GM21515 (cell line): ENCODE results near the gene BMPR1A.
A peak's percentile ranks its signal among the peaks of the same experiment; 100 is the strongest.
"Not testable (repeated sequence)": the region's sequence is repeated elsewhere in the genome, so short reads cannot be mapped to it uniquely, and the experiment has no call there.

Source experiments
- ATAC-seq: cut with Tn5 transposase; IDR thresholded peaks from one replicate; pipeline ENCODE4 v1.9.1; 2021; ENCODE audit not compliant: unreplicated experiment

The BMPR1A gene

DNA sequence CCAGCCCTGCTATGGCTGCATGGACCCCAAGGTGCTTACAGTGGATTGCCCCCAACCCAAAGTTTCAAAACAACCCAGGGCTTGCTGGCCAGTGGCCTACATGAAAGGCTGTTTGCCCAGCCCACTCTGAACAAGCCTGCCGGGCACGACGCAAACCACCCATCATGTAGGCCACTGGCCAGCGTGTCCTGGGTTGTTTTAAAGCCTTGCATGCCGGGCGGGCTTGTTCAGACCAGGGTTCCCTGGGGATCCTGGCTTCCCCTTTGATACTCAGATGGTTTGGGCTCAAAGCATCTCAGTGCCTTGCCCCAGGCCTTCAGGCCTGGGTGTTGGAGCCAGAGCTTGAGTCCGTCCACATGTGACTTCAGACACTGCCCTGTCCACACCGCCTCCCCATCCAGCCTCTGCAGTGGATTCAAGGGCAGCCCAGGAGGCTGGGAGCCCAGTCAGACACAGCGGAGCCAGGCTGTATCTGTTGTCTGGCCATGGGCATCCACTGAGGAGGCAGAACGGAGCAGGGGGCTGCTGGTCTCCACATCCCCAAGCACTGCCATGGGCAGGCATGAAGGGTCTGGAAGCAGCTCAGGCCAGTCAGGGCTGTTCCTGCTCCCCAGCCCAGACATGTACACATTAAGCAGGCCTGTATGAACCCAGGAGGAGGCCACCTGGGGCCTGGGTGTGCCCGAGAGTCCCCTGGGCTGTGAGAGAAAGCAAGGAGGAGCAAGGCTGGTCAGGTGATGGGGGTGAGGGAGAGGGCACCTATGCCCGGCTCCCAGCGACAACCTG, 207.8 kb downstream of the BMPR1A start:
- no peak for ATAC-seq

GRCh38 chr10:86964847-86965190, 208.4 kb downstream of the BMPR1A start:
- no peak for ATAC-seq

DNA sequence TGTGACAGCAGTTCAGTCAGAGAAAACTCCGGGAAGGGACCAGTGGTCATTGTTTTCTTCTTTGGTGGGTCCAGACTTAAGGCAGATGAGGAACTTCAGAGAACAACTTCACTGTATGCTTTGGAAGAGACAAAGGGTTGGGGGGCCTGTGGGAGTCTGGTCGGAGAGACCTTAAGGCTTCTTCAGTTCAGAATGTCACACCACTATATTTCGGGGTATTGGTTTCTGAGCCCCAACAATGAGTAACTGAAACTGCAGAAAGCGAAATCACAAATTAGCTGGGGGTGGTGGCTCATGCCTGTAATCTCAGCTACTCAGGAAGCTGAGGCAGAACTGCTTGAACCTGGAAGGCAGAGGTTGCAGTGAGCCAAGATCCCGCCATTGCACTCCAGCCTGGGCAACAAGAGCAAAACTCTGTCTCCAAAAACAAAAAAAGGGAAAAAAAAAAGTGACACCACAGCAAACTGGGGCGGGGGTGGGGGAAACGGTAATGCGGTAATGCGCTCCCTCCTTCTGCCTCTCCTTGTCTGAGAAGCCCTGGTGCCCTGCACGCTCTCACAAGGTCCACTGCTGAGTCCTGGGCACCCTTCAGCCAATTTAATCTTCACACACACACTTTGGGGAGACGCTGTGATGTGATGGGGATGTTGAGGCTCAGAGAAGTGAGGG, 209.7 kb downstream of the BMPR1A start:
- peak; percentile 43 for ATAC-seq

DNA sequence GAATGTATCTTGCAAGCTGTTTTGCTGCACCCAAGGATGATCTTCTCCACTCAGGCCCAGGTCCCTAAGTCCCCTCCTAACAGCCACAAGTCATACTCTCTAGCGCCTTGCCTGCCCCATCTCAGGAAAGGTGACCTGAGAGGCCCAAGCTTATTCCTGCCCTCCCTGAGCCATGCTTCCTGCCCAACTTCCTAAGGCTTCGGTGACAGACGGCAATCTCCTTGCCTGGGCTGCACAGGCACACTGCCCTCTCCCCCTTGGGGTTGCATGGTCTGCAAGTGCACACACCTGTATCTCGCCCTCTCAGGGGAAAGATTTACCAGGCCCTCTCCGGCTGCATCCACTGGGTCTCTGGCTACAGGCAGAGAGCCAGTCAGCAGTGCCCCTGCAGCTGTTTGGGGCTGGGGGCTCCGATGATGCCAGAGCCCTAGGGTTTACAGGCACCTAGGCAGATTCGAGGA, 211.1 kb downstream of the BMPR1A start:
- ATAC-seq: no peak

DNA sequence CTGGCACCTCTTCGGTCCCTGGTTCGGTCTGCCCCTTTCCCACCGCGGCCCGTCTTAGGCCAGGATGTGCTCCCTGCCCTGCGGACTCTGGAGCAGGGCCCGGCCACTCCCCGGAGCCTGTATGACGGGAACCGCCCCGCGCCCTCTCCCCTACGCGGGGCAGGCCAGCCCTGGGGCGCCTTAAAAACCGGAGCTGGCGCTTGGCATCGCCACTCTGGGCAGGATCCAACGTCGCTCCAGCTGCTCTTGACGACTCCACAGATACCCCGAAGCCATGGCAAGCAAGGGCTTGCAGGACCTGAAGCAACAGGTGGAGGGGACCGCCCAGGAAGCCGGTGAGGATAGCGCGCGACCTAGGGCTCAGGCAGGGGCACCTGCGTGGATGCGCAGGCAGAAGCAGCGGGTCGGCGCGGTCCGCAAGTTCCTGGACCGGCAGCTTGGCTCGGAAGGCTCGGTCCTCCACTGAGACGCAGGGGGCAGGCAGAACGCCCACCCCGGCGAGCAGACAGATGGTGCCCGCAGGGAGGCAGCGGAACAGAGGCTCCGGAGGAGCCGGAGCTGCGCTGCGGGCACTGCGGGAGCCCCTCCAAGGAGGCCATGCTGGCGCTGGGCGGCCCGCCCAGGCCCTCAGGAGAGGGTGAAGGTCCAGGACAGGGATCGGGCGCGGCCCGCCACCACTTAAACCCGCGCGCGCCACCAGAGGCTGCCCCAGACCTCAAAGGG, 212.0 kb downstream of the BMPR1A start, which contains the start of gene ADIRF:
Gene ADIRF (plus strand): TSS at position 212 of the 723 bp plus-strand sequence. CDS start 63 bp downstream, at position 275.
- ATAC-seq: no peak

GRCh38 chr10:86968994-86969355, 212.6 kb downstream of the BMPR1A start:
- ATAC-seq: no peak

DNA sequence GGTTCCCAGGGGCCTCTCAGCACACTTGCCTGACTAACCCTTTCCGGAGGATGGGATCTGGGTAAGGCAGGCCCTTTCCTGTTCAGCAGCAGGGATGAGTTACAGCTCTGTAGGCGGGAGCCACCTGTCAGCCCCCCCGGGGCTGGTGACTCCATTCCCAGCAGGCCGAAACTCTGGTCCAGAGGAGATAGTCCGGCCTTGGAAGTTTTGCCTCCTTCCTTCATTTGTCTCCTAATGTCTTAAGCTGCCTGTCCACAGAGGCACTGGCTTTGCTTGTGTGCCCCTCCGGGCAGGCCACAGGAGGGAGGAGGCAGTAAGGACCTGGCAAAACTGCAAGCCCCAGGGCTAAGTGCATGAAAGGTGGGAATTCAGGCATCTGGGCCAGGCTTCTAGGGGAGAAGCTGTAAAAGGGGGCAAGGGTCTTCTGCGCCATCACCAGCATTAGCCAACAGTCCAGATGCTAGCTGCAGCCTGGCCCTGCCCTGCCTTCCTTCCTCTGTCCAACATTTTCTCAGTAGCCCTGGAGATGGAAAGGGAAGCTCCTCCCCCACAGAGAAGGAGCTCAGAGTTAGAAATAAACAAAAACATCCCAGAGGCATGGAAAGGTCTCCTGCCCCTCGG, 213.1 kb downstream of the BMPR1A start:
- ATAC-seq: no peak

DNA sequence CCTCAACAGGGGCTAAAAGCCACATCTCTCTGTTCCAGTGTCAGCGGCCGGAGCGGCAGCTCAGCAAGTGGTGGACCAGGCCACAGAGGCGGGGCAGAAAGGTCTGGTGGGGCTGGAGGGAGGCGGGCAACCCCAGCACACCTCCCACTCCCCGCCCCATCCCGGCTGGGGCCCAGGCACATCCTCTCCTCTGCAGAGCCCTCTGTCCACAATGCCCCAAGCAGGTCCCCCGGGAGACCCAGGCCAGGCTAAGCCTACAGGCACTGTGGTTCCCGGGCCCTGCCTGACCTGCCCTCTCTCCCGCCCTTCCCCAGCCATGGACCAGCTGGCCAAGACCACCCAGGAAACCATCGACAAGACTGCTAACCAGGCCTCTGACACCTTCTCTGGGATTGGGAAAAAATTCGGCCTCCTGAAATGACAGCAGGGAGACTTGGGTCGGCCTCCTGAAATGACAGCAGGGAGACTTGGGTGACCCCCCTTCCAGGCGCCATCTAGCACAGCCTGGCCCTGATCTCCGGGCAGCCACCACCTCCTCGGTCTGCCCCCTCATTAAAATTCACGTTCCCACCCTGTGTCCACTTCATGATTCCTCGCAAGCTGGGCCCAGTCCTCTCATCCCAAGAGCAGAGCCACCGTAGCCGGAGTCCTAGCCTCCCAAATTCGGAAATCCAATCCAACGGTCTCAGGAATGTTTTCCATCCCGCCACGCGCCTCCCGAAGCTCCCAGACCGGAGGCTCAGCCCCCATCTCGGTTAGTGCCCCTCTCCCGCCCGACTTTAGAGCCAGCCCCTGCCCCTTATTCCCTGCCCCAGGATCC, 214.0 kb downstream of the BMPR1A start:
- no peak for ATAC-seq

- no peak for ATAC-seq
Observed at GRCh38 chr10:86970982-86971231, 214.5 kb downstream of the BMPR1A start.

DNA sequence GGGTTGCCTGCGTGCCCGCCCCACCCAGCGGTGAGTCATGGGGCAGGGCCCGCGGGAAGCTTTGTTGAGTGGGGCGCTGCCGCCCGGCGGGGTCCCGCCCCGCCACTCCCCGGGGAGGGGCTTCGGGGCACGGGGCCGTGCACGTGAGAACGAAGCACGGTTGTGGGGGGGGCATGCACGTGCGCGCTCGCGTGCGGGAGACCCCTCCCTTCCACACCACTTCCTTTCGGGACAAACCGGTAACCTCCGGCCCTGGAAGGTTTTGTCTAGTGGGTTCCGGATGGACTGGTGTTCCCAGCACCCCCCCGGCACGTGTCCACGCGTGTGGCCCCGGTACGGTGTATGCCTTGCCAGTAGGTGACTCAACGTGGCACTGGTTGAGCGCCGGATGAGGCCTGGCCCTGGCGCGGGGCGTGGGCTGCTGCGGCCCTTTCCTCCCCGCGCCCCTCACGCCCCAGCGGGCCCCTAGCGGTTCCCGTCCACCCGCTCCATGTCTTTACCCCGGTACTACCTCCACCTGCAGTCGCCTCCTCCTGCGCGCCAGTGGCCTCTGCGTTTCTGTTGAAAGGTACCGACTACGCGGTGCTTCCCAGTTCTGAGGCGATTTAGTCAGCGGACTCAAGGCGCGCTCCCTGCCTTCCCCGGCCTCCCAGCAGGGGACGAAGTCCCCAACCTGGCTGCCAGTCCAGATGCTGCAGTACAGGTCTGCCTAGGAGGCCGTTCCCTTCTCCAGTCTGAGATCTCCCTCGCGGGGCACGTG, 215.0 kb downstream of the BMPR1A start:
- peak; percentile 74 for ATAC-seq

DNA sequence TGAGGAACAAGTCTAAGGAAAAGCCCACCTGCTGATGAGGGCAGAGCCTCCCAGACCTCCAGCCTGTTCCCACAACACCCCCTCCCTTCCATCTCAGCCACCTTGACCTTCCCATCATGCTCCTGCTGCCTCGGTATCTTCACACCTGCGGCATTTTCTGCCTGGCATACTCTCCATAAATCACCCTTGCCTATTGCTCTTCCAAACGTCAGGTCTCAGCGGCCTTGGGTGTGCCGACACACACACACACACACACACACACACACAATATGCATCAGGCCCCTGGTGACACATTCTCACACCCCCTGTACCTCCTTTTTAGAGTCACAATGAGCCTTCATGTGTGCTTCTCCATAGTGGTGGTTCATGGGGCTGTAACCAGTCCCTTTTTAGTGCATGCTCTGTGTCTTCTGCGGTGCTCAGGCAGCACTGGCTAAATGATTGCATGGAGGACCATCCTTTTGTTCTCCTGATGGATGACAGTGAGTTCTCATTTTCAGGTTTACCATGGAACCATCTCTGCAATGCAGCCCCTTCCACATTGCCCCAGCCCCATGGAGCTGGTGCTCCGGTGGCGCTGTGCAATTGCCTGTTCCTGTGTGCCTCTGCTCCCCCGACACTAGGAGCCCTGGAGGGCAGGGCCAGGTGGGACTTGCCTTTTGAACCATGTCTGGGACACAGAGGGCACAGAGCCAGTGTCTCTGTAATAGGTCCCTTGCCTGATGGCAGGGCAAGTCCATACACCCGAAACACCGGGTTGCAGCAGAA, 216.4 kb downstream of the BMPR1A start:
- no peak for ATAC-seq

DNA sequence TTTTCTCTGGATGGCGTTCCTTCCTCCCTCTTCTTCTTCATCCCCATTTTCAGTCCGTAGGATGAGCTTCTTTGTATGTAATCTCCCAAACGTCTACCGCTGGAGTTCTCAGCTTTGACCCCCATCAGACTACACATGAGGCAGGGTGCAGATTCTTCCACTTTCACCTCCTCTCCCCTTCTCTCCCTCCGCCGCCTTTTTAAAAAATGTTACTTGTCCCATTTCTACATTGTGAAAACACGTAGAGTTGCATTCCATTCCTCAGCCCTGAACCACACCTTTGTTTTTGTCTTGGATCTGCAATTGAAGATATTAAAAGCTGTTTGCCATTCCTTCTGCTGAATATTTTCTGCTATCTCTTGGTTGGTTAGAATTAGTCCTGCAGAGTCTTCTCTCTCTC, 218.1 kb downstream of the BMPR1A start:
- ATAC-seq: no peak

GRCh38 chr10:86976362-86977056, 220.1 kb downstream of the BMPR1A start:
- ATAC-seq: no peak

- not testable (repeated sequence) for ATAC-seq
Observed at GRCh38 chr10:86978457-86978856, 222.0 kb downstream of the BMPR1A start.

DNA sequence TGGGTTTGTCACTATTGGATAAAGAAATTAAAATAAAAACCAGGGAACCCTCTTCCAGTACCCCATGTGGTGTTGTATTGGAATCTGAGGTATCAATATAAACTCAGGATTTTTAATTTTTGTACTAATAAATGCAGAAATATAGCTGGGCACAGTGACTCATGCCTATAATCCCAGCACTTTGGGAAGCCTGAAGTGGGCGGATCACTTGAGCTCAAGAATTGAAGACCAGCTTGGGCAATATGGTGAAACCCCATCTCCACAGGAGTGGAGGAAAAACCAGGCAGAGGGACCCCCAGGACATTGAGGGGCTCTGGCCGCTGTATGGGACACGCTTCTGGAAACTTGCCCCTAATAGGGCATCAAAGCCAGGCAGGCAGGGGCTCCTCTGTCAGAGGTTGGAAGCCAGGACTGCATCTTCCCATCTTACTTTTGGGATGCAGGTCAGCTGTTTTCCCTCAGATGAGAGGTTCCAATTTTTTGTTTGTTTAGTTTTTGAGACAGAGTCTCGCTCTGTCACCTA, 222.9 kb downstream of the BMPR1A start:
- no peak for ATAC-seq

GRCh38 chr10:86979977-86980448, 223.6 kb downstream of the BMPR1A start:
- no peak for ATAC-seq

DNA sequence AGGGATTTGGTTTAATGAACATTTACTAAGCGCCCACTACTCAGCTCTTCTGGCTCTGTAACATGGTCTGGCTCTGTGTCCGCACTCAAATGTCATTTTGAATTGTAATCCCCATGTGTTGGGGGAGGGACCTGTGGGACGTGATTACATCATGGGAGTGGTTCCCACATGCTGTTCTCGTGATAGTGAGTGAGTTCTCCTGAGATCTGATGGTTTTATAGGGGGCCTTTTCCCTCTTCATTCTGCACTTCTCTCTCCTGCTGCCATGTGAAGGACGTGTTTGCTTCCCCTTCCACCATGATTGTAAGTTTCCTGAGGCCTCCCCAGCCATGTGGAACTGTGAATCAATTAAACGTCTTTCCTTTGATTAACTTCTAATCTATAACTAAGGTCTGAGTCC, 224.6 kb downstream of the BMPR1A start:
- ATAC-seq: not testable (repeated sequence)

- no peak for ATAC-seq
Observed at GRCh38 chr10:86981716-86982115, 225.3 kb downstream of the BMPR1A start.
